ENCODE measurements around the gene BPIFA3.

Gene BPIFA3

DNA sequence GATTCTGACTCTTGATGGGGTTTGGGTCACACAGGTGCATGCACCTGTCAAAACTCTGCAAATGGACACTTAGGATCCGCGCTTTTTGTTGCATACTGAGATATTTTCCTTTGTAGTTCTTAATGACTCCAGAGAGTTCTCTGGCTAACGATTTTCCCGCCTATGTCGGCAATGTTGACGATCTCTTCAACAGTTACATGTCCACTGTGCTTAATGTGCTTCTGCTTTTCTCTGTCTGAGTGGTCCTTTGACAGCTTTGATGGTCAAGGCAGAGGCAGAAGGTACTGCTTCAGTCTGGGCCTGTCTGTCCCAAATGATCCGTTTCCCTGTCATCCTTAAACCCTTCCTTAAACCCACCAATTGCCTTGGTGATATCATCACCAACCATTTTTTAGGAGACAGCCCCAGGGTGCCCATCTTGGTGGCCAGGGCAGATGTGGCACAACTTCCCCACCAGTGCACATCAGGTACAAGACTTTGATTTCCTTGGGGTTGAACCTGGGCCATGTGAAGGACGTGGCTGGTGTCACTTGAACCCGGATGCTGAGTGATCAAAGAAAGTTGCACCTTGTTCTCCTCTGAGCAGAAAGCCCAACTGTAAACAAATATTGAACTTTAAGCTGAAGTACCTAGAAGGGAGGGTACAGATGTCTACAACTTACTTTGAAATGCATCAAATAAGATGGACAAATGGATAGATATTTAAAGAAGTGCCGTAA is 55.2 kb downstream of the BPIFA3 start:
- no peak overlapping the region for H3K9ac ChIP-seq (ENCODE audit: low read length)

DNA sequence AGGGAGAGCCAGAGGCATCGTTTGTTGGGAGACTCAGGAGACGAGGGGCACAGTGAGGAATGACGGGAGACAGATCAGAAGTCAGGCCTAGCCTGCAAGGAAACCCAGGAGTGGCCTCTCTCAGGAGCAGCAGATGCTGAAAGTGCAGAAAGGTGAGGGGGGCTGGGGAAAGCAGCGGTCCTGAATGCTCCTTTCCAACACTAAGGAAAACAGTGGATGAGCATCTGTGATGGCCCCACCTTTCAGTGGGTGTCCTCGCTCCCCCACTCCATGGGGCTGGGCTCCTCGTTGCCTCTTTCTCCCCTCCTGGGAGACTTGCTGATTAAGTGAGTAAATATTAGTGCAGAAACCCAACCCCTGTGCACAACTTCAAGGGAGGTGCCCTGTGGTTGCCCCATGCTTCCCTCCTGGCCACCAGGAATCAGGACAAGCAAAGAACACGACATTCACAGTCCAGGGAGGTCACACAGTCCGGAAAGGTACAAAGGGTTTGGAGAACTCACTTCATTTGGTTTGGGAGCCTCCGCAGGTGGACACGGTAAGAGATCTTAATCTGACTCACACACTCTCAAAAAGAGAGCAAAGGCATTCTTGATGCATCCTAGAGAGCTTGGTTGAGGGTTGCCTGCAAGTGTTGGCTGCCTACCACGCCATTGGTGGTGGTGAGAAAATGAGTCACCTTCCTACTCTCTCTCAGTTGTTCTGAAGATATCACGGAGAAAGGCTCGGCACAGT is 56.1 kb downstream of the BPIFA3 start:
- Histone ChIP-seq H3K4ac (ENCODE audit: low read depth in 1 of 2, low read length in 2 of 2) (no peak overlapping the region), H4K8ac (ENCODE audit: low read length) (no peak overlapping the region), H2AK5ac (ENCODE audit: low read length, severe bottlenecking) (no peak overlapping the region), H3K9ac (ENCODE audit: low read length) (no peak overlapping the region), H4K91ac (ENCODE audit: low read length) (no peak overlapping the region), H2BK12ac (ENCODE audit: low read length in 2 of 2) (no peak overlapping the region), H3K4me2 (ENCODE audit: low read length, poor library complexity, severe bottlenecking) (no peak overlapping the region), H3K14ac (ENCODE audit: low read length in 2 of 2) (no peak overlapping the region), H3K27me3 (ENCODE audit: control insufficient read depth in 1 of 2, insufficient read depth in 1 of 2, low read length in 2 of 2) (peaks cover 39 to 58% of the 10 kb centered on the region in 2 experiments), H3K27ac (ENCODE audit: low read length, poor library complexity, severe bottlenecking) (no peak overlapping the region), H2BK15ac (ENCODE audit: low read depth, poor library complexity, severe bottlenecking) (no peak overlapping the region), H3K18ac (ENCODE audit: low read depth in 1 of 2, low read length in 2 of 2) (no peak overlapping the region), H2BK5ac (ENCODE audit: low read depth, low read length, poor library complexity, severe bottlenecking) (no peak overlapping the region), H3K36me3 (ENCODE audit: control insufficient read depth in 1 of 2, insufficient read depth in 2 of 2, low read depth in 1 of 2, low read length in 2 of 2) (no peaks in the 10 kb centered on the region), H3K9me3 (ENCODE audit: control insufficient read depth, low read length) (no peaks in the 10 kb centered on the region), H3K4me1 (ENCODE audit: control insufficient read depth, insufficient read depth, low read depth, low read length) (no peaks in the 10 kb centered on the region), H3K4me3 (ENCODE audit: insufficient read depth in 1 of 2, low read depth in 1 of 2, low read length in 2 of 2) (no peak overlapping the region), H2AFZ (ENCODE audit: low read depth, low read length) (no peak overlapping the region), H3K79me1 (replicated peaks; ENCODE audit: low read length, poor library complexity, severe bottlenecking) (no peaks in the 10 kb centered on the region), H2BK120ac (ENCODE audit: low read depth, low read length) (no peak overlapping the region), H3K23ac (ENCODE audit: low read length in 2 of 2) (no peak overlapping the region)
- 75% methylated on average over 10 of the region's 13 CpGs for WGBS
- no peak for DNase-seq

More for the DNA sequence above, 55.2 kb downstream of the BPIFA3 start:
- Histone ChIP-seq H2AFZ (ENCODE audit: low read depth, low read length) (no peak overlapping the region), H3K4me2 (ENCODE audit: low read length, poor library complexity, severe bottlenecking) (no peak overlapping the region), H3K14ac (ENCODE audit: low read length in 2 of 2) (no peak overlapping the region), H3K27ac (ENCODE audit: low read length, poor library complexity, severe bottlenecking) (no peak overlapping the region), H2BK120ac (ENCODE audit: low read depth, low read length) (no peak overlapping the region), H3K4ac (ENCODE audit: low read depth in 1 of 2, low read length in 2 of 2) (no peak overlapping the region), H3K18ac (ENCODE audit: low read depth in 1 of 2, low read length in 2 of 2) (no peak overlapping the region), H4K91ac (ENCODE audit: low read length) (no peak overlapping the region), H3K4me1 (ENCODE audit: control insufficient read depth, insufficient read depth, low read depth, low read length) (no peaks in the 10 kb centered on the region), H2BK5ac (ENCODE audit: low read depth, low read length, poor library complexity, severe bottlenecking) (no peak overlapping the region), H3K36me3 (ENCODE audit: control insufficient read depth in 1 of 2, insufficient read depth in 2 of 2, low read depth in 1 of 2, low read length in 2 of 2) (no peaks in the 10 kb centered on the region), H3K9me3 (ENCODE audit: control insufficient read depth, low read length) (no peaks in the 10 kb centered on the region), H2BK12ac (ENCODE audit: low read length in 2 of 2) (no peak overlapping the region), H3K79me1 (replicated peaks; ENCODE audit: low read length, poor library complexity, severe bottlenecking) (no peaks in the 10 kb centered on the region), H2BK15ac (ENCODE audit: low read depth, poor library complexity, severe bottlenecking) (no peak overlapping the region), H3K4me3 (ENCODE audit: insufficient read depth in 1 of 2, low read depth in 1 of 2, low read length in 2 of 2) (no peak overlapping the region), H3K23ac (ENCODE audit: low read length in 2 of 2) (no peak overlapping the region), H2AK5ac (ENCODE audit: low read length, severe bottlenecking) (no peak overlapping the region), H3K27me3 (ENCODE audit: control insufficient read depth in 1 of 2, insufficient read depth in 1 of 2, low read length in 2 of 2) (peaks cover 34 to 56% of the 10 kb centered on the region in 2 experiments), H4K8ac (ENCODE audit: low read length) (no peak overlapping the region)
- DNase-seq = no peak
- WGBS = 91% methylated on average over 10 of the region's 10 CpGs

DNA sequence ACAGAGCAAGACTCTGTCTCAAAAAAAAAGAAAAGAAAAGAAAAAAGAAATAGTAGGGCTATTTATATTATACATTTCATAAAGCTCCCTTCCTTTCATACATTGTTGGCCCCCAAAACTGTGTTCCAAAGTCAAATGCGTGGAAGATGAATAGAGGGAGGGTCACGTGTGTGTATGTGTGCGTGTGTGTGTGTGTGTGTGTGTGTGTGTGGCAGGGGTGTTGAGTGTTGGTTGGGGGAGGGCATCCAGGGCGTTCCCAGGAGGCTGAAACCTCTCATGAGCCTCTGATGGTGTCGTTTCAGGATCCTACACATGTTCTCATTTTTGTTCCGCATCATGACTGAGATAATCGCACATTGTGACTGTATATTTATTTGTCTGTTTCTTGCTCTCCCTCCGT is 58.1 kb downstream of the BPIFA3 start:
- Histone ChIP-seq H4K8ac (ENCODE audit: low read length) (no peak overlapping the region), H2AK5ac (ENCODE audit: low read length, severe bottlenecking) (no peak overlapping the region), H3K9me3 (ENCODE audit: control insufficient read depth, low read length) (no peaks in the 10 kb centered on the region), H3K14ac (ENCODE audit: low read length in 2 of 2) (no peak overlapping the region), H3K4me2 (ENCODE audit: low read length, poor library complexity, severe bottlenecking) (no peak overlapping the region), H3K27me3 (ENCODE audit: control insufficient read depth in 1 of 2, insufficient read depth in 1 of 2, low read length in 2 of 2) (peaks cover 44 to 65% of the 10 kb centered on the region in 2 experiments), H2BK5ac (ENCODE audit: low read depth, low read length, poor library complexity, severe bottlenecking) (no peak overlapping the region), H3K79me1 (replicated peaks; ENCODE audit: low read length, poor library complexity, severe bottlenecking) (no peaks in the 10 kb centered on the region), H3K4ac (ENCODE audit: low read depth in 1 of 2, low read length in 2 of 2) (no peak overlapping the region), H2AFZ (ENCODE audit: low read depth, low read length) (no peak overlapping the region), H3K27ac (ENCODE audit: low read length, poor library complexity, severe bottlenecking) (no peak overlapping the region), H3K23ac (ENCODE audit: low read length in 2 of 2) (no peak overlapping the region), H4K91ac (ENCODE audit: low read length) (no peak overlapping the region), H3K36me3 (ENCODE audit: control insufficient read depth in 1 of 2, insufficient read depth in 2 of 2, low read depth in 1 of 2, low read length in 2 of 2) (no peaks in the 10 kb centered on the region), H3K4me1 (ENCODE audit: control insufficient read depth, insufficient read depth, low read depth, low read length) (peaks cover 4% of the 10 kb centered on the region), H2BK15ac (ENCODE audit: low read depth, poor library complexity, severe bottlenecking) (no peak overlapping the region), H2BK12ac (ENCODE audit: low read length in 2 of 2) (no peak overlapping the region), H3K9ac (ENCODE audit: low read length) (no peak overlapping the region), H3K4me3 (ENCODE audit: insufficient read depth in 1 of 2, low read depth in 1 of 2, low read length in 2 of 2) (no peak overlapping the region), H2BK120ac (ENCODE audit: low read depth, low read length) (no peak overlapping the region), H3K18ac (ENCODE audit: low read depth in 1 of 2, low read length in 2 of 2) (no peak overlapping the region)
- no peak for DNase-seq
- WGBS = 82% methylated on average over 8 of the region's 8 CpGs

DNA sequence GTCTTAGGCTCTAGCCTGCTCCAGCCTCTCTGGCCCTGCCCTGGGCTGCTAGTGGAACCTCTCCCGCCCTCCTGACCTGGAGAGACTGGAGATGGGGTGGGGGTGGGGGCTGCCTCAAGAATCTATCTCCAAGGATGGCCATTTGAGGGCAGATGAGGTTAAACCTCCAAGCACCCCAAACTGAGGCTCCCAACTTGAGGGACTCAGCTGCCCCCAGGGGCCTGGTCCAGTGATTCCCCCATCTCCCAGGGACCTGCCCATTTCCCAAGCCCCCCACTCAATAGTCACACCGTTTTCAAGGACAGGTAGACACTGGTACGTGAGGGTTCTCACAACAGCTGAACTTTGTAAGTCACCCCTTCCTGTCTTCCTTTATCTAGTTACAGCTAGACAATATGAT is 58.7 kb downstream of the BPIFA3 start:
- DNase-seq = no peak
- Histone ChIP-seq H3K23ac (ENCODE audit: low read length in 2 of 2) (no peak overlapping the region), H2BK5ac (ENCODE audit: low read depth, low read length, poor library complexity, severe bottlenecking) (no peak overlapping the region), H3K4me1 (ENCODE audit: control insufficient read depth, insufficient read depth, low read depth, low read length) (peaks cover 4% of the 10 kb centered on the region), H3K9ac (ENCODE audit: low read length) (no peak overlapping the region), H3K27me3 (ENCODE audit: control insufficient read depth in 1 of 2, insufficient read depth in 1 of 2, low read length in 2 of 2) (peaks cover 40 to 62% of the 10 kb centered on the region in 2 experiments), H3K4me2 (ENCODE audit: low read length, poor library complexity, severe bottlenecking) (no peak overlapping the region), H2BK120ac (ENCODE audit: low read depth, low read length) (no peak overlapping the region), H3K36me3 (ENCODE audit: control insufficient read depth in 1 of 2, insufficient read depth in 2 of 2, low read depth in 1 of 2, low read length in 2 of 2) (no peaks in the 10 kb centered on the region), H3K4ac (ENCODE audit: low read depth in 1 of 2, low read length in 2 of 2) (no peak overlapping the region), H3K4me3 (ENCODE audit: insufficient read depth in 1 of 2, low read depth in 1 of 2, low read length in 2 of 2) (no peak overlapping the region), H3K79me1 (replicated peaks; ENCODE audit: low read length, poor library complexity, severe bottlenecking) (no peaks in the 10 kb centered on the region), H3K27ac (ENCODE audit: low read length, poor library complexity, severe bottlenecking) (no peak overlapping the region), H2BK12ac (ENCODE audit: low read length in 2 of 2) (no peak overlapping the region), H2AK5ac (ENCODE audit: low read length, severe bottlenecking) (no peak overlapping the region), H3K14ac (ENCODE audit: low read length in 2 of 2) (no peak overlapping the region), H2BK15ac (ENCODE audit: low read depth, poor library complexity, severe bottlenecking) (no peak overlapping the region), H3K9me3 (ENCODE audit: control insufficient read depth, low read length) (no peaks in the 10 kb centered on the region), H3K18ac (ENCODE audit: low read depth in 1 of 2, low read length in 2 of 2) (no peak overlapping the region), H4K8ac (ENCODE audit: low read length) (no peak overlapping the region), H4K91ac (ENCODE audit: low read length) (no peak overlapping the region), H2AFZ (ENCODE audit: low read depth, low read length) (no peak overlapping the region)
- WGBS = 76% methylated on average over 2 of the region's 3 CpGs

Data from mesenchymal stem cell (in vitro differentiated cells and primary cell).